Measurements from ENCODE around the gene SUN2.

Gene SUN2

GRCh38 chr22:38698407-38699094 is 57.2 kb downstream of the SUN2 start:
- TF ChIP-seq PAX5 (IDR thresholded peaks at IDR 0.05; ENCODE audit: insufficient read depth, low read length, severe bottlenecking) = no peak
- TF ChIP-seq POLR2AphosphoS5 (IDR thresholded peaks at IDR 0.05; ENCODE audit: low read depth, low read length) = no peak
- no peak for TF ChIP-seq SPI1 (IDR thresholded peaks at IDR 0.05; ENCODE audit: low read depth, low read length)
- TF ChIP-seq POU2F2 (IDR thresholded peaks at IDR 0.05; ENCODE audit: low read depth, low read length) = no peak
- no peak for TF ChIP-seq POLR2A (IDR thresholded peaks at IDR 0.05; ENCODE audit: low read depth, low read length)
- no peak for TF ChIP-seq TAF1 (IDR thresholded peaks at IDR 0.05; ENCODE audit: low read depth, low read length)
- FAIRE-seq (no peak), DNase-seq (ENCODE audit: insufficient read length, low spot score) (no peak)

GRCh38 chr22:38697425-38698089 is 58.2 kb downstream of the SUN2 start:
- TF ChIP-seq POLR2A (IDR thresholded peaks at IDR 0.05; ENCODE audit: low read depth, low read length) = no peak
- no peak for TF ChIP-seq POU2F2 (IDR thresholded peaks at IDR 0.05; ENCODE audit: low read depth, low read length)
- TF ChIP-seq PAX5 (IDR thresholded peaks at IDR 0.05; ENCODE audit: insufficient read depth, low read length, severe bottlenecking) = no peak
- TF ChIP-seq SPI1 (IDR thresholded peaks at IDR 0.05; ENCODE audit: low read depth, low read length) = no peak
- TF ChIP-seq TAF1 (IDR thresholded peaks at IDR 0.05; ENCODE audit: low read depth, low read length) = no peak
- TF ChIP-seq POLR2AphosphoS5 (IDR thresholded peaks at IDR 0.05; ENCODE audit: low read depth, low read length) = no peak
- FAIRE-seq (no peak), DNase-seq (ENCODE audit: insufficient read length, low spot score) (no peak)

DNA sequence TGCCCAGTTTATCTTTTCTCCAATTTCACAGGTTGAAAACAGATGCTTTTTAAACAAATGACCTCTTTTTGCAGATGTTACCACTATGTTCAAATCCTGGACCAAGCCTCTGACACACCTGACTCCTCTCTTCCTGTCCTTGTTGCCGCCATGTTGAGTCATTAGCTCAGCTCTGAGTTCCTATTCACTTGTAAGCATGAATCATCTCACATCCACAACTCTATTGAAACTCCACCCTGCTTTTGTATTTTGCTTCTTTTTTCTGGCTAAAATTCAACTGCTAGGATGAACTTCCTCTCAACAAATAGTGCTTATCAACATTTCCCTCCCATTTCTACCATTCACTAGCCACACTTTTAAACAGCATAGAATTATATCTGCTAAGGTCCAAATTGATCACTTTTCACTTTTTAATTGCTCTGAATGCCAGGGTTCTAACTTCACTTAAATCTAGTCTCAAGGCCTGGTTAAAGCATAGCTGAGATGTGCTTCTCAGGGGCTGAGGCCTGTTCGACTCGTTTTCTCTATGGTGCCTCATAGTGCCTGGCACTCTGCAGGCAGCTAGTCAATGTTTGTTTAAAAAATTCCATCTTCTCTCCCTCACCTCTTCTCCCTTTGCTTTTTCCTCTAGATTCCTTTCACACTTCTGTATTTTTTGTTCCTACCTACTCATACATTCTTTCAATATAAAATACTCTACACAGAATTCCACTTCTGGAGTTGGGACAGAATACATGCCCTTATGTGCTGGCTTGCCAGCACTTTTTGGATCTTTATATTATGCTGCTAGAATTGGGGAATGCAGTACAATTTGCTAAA is 59.0 kb downstream of the SUN2 start:
- DNase-seq (ENCODE audit: insufficient read length, low spot score) (no peak), FAIRE-seq (peak; percentile 65)
- no peak for TF ChIP-seq SPI1 (IDR thresholded peaks at IDR 0.05; ENCODE audit: low read depth, low read length)
- no peak for TF ChIP-seq POLR2A (IDR thresholded peaks at IDR 0.05; ENCODE audit: low read depth, low read length)
- TF ChIP-seq POU2F2 (IDR thresholded peaks at IDR 0.05; ENCODE audit: low read depth, low read length) = no peak
- no peak for TF ChIP-seq TAF1 (IDR thresholded peaks at IDR 0.05; ENCODE audit: low read depth, low read length)
- TF ChIP-seq PAX5 (IDR thresholded peaks at IDR 0.05; ENCODE audit: insufficient read depth, low read length, severe bottlenecking) = no peak
- TF ChIP-seq POLR2AphosphoS5 (IDR thresholded peaks at IDR 0.05; ENCODE audit: low read depth, low read length) = no peak

DNA sequence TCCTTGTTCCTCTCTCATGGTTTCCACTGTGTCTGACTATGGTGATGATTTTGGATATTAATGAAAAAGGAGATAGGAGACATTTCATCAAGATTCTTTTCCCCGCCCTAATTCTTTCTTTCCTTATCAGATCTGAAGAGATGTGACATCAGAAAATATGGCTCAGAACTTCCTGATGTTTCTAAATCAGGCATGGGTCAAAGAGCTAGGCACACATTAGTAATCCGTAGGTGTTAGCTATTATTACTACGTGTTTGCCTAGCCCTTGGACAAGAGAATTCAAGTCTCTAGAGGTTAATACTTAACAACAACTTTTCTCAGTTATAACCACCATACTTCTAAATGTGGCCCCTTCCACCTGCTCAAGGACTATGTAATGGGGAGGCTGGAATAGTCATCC is 60.9 kb downstream of the SUN2 start:
- TF ChIP-seq SPI1 (IDR thresholded peaks at IDR 0.05; ENCODE audit: low read depth, low read length) (no peak), TAF1 (IDR thresholded peaks at IDR 0.05; ENCODE audit: low read depth, low read length) (no peak), POU2F2 (IDR thresholded peaks at IDR 0.05; ENCODE audit: low read depth, low read length) (no peak), POLR2AphosphoS5 (IDR thresholded peaks at IDR 0.05; ENCODE audit: low read depth, low read length) (no peak), POLR2A (IDR thresholded peaks at IDR 0.05; ENCODE audit: low read depth, low read length) (no peak), PAX5 (IDR thresholded peaks at IDR 0.05; ENCODE audit: insufficient read depth, low read length, severe bottlenecking) (no peak)
- DNase-seq (ENCODE audit: insufficient read length, low spot score) (no peak), FAIRE-seq (no peak)

- no peak for FAIRE-seq
- no peak for TF ChIP-seq POU2F2 (IDR thresholded peaks at IDR 0.05; ENCODE audit: low read depth, low read length)
- DNase-seq (ENCODE audit: insufficient read length, low spot score) = no peak
These were observed 61.7 kb downstream of the SUN2 start for GRCh38 chr22:38694049-38694448.

DNA sequence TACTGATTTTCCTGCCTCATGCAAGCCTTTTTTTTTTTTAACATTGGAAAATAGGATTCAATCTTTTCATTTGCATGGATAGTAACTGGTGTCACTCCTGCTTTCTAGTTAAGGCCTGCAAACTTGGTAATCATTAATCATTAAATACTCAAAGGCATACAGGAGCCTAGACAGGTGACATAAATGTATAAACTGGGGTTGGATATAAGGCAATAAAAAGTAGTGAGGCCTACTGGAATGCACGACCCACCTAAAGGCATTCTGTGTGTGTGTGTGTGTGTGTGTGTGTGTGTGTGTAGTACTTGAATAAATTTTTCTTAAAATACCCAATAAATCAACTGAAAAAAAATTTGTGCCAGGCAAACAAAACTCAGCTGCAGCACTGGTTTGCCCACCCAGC is 66.1 kb downstream of the SUN2 start:
- DNase-seq (ENCODE audit: insufficient read length, low spot score) = no peak
- no peak for FAIRE-seq
- TF ChIP-seq POLR2AphosphoS5 (IDR thresholded peaks at IDR 0.05; ENCODE audit: low read depth, low read length) (no peak), PAX5 (IDR thresholded peaks at IDR 0.05; ENCODE audit: insufficient read depth, low read length, severe bottlenecking) (no peak), POLR2A (IDR thresholded peaks at IDR 0.05; ENCODE audit: low read depth, low read length) (no peak), POU2F2 (IDR thresholded peaks at IDR 0.05; ENCODE audit: low read depth, low read length) (no peak), TAF1 (IDR thresholded peaks at IDR 0.05; ENCODE audit: low read depth, low read length) (no peak), SPI1 (IDR thresholded peaks at IDR 0.05; ENCODE audit: low read depth, low read length) (no peak)

DNA sequence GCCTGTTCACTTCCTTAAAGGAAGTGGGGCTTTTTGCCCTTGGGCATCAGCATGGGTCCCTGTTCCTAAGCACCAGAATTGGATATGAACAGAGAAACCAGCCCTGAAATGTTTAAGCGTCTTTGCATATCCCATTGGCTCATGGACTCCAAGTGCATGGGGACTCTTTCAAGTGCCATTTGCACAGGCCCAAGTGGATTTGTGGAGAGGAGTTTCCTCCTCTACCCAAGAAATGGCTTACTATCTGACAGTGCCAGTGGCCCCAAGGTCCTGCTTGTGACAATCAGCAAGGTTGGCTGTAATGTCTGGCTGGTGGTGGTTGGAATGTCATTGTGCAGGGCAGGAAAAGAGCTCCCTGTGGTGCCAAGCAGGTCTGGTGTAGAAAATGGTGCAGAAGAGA is 70.0 kb downstream of the SUN2 start:
- FAIRE-seq = no peak
- no peak for DNase-seq (ENCODE audit: insufficient read length, low spot score)
- TF ChIP-seq POLR2AphosphoS5 (IDR thresholded peaks at IDR 0.05; ENCODE audit: low read depth, low read length) (no peak), POLR2A (IDR thresholded peaks at IDR 0.05; ENCODE audit: low read depth, low read length) (peak; percentile 22; the same call in 1 of the 2 replicates)

GRCh38 chr22:38684895-38685294 is 70.9 kb downstream of the SUN2 start:
- TF ChIP-seq TAF1 (IDR thresholded peaks at IDR 0.05; ENCODE audit: low read depth, low read length) (no peak), POLR2AphosphoS5 (IDR thresholded peaks at IDR 0.05; ENCODE audit: low read depth, low read length) (peak; percentile 58), PAX5 (IDR thresholded peaks at IDR 0.05; ENCODE audit: insufficient read depth, low read length, severe bottlenecking) (no peak)
- FAIRE-seq (no peak), DNase-seq (ENCODE audit: insufficient read length, low spot score) (no peak)

All from GM12891 (cell line).